Activated T-helper 1 cell treated with Interleukin-2 at 50 U/mL for 16 hours (primary cell): ENCODE results near the gene GALC.

Source experiments
- DNase-seq: peaks from one replicate; pipeline ENCODE4 v3.0.0-alpha.2; 2020; ENCODE audit warnings: low read depth

The GALC gene

DNA sequence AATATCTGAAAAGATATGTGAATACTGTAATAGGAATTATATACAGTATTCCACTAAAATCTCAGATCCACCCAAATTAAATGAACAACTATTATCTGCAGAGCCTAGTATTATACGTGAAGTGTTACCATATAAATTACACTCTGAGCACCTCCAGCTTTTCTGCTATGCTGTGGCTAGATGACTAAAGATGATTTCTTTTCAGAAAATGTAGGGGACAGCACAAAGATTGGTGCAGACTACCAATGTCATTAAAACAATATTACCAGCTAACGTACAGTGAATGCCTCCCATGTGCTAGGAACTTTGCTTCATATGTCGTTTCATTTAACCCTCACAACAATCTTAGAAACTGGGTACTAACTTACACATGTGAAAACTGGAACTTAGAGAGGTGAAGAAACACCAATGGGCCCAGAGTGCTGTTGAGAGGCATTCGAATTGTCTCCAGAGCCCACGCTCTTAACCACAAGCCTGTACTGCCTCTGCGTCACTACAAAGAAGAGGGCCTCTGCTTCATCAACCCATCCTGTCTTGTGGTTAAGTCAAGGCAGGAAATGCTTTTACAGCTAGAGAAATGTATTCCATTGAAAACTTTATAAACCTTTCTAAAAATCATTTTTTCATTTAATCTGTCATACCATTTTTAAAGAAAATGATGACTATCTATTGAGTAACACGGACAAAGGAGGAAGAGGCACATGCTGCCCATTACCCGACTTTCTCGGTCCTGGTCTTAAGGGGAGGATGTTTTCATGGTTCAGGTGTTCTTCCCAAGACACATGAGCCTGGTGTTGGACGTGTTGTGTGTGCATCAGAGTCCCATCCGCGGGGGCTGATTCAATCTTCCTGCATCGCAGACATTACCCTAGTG is 13.2 kb upstream of the GALC start:
- peak; percentile 41 for DNase-seq

DNA sequence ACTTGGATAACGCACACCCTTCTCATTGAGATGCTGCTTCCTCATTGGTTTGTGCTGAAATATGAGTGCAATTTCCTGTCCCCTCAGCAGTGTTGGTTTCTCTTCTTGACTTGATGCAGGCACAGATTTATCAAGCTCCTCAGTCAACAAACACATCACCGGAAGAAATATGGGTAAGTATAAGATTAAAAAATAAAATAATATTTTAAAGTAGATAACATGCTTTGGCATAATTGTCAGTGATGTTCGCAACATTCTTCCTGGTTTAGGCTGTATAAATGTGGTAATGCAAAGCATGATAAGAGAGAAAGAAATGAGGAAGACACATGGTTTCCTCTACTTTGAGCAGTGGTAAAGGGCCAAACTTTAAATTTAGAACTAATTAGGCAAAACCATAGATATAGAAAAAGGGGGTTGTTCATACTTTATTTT is 12.1 kb upstream of the GALC start, which contains the start of gene GPR65:
Gene GPR65 (plus strand): TSS at position 86 of the 432 bp plus-strand sequence. CDS start 5,713 bp downstream, outside the sequence.
- peak; percentile 12 for DNase-seq

DNA sequence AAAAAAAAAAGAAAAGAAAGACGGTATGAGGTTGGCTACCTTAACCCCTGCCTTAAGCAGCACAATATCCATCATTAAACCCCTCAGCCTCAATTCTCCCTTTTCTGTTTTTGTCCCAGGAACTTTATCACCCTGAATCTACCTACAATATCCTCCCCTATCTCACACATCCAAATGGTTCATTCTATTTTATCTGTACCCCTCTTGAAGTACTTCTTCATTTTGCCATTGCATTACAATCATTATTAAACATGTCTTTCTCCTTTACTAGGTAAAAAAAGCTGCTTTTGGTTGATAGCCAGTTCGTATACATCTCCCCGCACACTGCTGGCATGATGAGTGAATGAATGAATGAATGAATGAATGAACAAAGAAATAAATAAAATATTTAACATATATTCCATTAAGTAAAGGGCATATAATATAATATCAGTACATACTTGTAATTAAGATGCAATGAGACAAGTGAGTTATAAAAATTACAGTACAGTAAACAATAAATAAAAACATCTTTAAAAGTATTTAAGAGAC is 11.6 kb upstream of the GALC start:
- DNase-seq = no peak

DNA sequence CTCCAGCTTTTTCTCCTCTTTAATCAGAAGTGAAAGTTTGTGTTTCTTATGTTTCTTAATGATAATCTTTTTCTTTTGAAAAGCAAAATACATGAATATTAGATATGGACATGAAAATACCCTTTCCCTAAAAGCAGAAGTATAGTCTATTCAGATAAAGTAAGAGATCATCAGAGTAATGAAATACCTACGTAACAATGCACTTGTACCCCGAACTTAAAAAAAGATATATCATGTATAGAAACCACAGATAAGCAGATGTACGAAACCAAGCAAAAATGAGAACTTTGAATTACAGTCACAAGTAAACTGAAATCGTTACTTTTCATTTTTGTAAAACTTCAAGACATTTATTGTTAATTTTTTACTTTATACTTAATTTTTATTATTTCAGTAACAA is 10.4 kb upstream of the GALC start:
- no peak for DNase-seq

DNA sequence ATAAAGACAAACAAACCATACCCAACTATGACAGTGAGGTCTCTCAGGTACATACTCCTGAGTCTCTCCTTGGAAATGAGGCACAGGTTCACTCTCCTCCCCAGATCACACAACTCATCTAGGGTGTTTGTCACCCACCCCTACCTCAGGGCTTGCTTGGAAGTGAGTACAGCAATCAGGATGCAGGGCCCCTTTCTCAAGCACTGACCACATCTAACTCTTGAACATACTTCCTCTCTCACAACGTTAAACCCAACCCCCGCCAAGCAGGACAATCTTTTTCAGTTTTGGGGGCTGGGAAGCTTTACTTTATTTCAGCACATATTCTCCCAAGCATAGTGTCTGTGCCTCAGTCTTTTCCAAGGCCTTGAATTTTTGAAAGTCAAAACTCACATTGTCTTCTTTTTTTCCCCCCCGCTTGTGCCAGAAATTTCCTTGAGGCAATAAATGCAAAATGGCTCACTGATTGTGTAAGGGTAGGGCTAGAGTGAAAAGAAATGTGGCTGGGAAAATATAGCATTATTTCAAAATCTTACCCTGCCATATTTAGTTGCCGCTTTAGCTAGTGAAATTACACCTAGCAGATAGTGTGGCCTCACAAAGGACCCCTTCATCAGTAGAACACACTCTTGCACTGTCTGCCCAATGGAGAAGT is 9.6 kb upstream of the GALC start:
- DNase-seq = no peak

DNA sequence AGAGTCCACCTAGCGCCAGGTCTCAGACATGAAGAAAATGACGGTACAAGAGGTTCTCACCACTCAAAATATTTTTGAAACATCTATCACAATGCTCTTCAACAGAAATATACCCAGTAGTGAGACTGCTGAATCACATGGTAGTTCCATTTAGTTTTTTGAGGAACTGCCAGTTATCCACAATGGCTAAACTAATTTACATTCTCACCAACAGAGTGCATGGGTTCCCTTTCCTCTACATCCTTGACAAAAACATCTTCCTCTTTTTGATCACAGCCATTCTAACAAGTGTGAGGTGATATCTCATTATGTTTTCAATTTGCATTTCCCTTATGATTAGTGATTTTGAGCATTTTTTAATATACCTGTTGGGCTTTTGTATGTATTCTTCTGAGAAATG is 6.3 kb upstream of the GALC start:
- no peak for DNase-seq

DNA sequence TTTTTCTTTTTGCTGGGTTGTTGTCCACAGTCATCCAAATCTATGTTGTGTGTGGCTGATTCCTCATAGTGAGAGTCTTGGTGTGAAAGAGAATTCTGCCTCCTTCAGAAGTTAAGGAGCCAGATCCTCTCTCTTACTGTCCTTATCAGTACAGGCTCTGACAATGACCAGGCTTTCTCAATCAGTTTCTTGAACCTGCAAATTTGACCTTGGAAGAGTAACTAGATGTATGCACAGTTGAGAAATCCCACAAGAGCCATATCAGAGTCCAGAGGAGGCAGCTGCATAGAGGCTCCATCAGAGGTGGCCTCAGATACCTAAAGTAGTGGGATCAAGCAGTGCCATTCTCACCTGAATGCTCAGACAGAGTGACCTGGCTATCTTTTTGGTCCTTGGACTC is 5.5 kb upstream of the GALC start:
- DNase-seq = no peak

DNA sequence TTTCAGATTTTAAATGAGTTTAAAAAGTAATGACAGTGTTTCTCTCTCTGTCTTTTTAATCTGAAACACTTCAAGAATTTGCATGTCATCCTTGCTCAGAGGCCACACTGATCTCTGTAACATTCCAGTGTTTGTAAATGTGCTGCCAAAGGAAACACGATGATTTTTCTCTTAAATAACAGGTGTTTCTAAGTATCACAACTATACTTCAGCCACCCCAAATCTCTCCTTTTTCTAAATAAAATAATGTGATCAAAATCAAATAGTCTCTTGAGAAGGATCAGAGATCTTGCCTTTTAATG is 3.3 kb upstream of the GALC start:
- no peak for DNase-seq

DNA sequence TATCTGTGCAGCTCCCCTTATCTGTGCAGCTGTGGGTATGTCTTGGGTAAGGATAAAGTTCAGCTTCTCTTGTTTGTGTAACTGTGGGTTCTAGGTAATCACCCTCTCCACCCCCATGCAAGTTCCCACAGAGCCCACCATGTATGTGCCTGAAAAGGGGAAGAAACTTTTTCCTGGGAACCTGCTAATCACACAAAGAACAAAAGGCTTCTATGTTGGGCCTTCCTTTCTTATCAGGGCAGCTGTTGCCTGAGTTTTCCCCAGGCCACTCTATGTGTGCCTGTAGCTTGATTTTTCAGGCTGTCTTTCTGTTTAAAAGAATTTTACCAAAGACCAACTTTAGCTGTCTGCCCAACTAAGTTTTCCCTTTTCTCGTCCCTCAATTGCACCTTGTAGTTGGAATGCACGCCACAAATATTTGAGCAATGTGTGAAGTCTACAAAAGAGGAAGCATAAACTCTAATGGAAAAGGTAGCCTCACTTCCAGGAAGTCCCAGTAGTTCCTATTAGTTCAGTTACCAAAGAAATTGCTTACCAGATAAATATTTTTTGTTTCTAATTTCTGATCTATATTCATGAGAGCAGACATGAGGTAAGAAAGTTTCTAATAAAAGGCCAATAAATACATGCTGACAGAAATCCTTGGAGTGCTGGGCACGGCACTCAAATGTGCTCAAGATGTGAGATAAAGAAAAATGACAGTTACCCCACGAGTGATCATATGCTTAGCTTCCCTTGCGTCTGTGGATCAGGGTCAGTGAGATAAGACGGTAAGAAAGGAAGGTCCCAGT is 2.7 kb upstream of the GALC start:
- DNase-seq = no peak

DNA sequence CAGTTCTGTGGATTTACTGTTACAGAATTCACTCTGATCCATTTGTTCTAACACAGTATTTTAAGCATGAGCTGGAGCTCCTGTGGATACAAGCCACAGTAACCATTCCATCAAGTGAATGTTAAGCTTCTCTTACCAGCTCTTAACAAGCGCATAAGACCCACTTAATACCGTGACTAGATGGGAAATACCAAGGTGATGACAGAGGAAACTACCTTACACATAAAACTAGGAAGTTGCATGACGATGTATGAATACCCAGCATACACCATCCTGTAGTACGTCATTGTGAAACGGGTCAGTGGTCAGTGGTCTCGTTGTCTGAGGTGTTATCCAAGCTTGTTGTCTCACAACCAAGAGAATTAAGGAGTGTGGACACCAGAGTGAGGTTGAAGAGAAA is 2.0 kb upstream of the GALC start:
- DNase-seq = no peak

DNA sequence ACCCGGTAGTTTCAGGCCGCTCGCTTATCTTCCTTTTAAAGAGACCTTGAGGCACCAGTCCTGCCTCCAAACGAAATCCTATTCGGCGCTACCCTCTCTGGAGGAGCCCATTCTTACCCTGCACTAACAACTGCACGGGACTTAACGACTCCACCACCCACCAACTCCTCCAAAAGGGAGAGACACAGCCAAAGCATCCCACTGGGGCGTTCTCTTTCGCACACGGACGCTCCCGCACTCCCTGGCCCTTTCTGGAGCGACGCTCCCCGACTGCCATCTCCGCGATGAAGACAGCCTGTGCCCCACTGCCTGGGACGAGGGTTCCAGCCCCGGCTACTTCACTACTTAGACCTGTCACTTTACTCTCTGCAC is 650 bp downstream of the GALC start:
- no peak for DNase-seq

DNA sequence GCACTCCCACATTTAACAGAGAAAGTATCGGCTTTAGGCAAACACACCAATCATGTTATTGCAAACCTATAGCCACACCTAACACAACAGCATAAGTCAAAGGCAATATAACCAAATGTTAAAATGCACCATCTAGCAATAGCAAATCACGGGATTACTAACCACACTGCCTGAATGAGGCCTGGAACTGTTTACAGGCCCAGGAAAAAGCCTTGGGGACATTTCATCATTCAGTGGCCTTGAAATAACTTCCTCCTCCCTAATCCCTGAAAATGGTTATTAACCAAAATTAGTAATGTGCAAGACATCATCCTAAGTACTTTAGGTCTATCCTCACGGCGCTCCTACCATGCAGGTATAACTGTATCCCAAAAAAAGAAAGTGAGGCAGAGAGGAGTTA is 2.3 kb downstream of the GALC start:
- DNase-seq = no peak

DNA sequence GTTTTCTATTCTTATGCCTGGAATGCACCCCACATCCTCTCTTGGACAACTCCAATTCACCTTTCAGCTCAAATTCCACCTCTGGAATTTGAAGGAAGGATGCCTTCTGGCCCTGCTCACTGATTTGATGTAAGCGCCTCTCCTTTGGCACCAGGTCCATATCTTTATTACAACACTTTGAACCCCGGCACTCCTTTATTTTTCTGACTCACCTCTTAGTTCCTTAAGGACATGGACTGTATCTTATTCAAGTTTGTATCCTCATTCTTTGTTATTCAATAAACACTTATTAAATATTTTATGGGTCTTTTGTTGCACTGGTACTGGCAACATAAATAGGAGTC is 3.1 kb downstream of the GALC start:
- no peak for DNase-seq

DNA sequence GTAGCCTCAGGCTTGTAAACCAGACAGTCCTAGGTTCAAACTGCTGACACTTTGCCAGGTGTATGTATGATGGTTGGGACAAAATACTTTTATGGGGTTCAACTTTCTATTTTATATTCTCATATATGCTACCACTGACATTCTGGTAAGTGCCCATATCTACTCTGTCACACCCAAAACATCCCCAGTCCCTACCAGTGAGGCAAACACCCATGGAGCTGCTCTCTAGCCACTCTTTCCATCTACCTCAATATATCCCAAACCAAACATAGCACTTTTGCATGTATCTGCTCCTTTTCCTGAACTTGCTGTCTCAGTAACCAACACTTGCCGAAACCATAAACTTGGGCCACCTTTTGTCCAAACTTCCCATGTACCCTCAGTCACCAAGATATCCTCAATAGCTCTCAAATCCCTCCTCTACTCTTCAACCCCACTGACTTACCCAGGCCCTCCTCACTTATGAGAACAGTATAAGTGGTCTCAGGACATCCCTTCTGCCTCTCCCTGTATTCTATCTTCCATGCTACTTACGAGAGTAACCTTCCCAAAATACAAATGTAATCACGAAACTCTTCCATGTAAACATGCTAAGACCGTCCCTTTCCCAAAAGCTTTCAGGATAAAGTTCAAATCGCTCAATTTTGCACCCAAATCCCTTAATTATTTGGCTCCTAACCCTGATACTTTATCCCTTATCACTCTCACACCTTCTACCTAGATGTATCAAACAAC is 3.6 kb downstream of the GALC start:
- DNase-seq = no peak

DNA sequence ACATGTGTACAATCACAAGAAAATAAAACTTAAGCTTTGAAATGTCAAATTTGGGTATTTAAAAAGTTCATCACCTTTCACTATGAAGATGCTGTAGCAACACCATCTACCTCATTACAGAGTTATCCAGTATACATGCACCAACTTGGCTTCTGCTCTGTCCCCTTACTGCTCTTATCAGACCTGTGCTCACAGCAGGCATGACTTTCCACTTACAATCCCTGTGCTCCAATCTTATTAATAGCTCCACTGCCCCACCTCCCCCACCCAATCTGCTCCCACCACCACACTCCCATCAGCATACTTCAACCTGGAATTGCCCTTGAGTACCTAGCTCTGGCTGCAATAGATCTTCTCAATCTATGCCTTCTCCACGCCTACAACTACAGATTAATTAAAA is 13.3 kb downstream of the GALC start:
- DNase-seq = no peak

DNA sequence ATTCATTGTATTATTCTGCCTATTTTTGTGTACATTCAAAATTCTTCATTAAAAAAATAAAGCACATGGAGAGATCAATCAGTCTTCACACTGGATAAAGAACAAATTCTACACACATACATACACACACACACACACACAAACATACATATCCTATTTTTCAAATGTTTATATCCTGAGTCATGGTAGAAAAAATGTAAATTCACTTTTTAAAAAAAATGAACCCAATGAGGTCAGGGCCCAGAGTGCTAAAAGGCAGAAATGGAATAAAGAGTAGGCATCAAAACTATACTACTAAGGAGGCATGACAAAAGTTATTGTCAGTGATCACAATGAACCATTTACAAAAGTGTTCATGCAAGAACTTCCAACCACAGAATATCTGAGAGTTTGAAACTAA is 17.3 kb downstream of the GALC start:
- no peak for DNase-seq

DNA sequence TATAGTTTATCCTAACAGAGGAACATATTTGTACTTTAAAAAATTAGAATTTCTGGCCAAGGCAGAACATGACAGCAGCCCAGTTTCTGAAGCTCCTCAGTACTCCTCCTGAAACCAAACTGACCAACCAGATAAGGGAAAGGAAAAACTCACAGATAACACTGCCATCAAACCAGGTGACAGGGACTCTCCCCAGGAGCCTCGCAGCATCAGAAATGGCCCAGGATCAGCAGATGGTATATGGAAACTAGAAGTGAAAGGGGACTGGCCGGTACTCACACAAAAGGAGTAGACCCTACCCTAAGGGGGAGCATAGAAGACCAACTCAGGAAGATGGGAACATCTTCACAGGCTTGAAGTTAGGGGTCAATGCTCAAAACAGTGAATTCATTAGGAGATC is 22.0 kb downstream of the GALC start:
- no peak for DNase-seq

DNA sequence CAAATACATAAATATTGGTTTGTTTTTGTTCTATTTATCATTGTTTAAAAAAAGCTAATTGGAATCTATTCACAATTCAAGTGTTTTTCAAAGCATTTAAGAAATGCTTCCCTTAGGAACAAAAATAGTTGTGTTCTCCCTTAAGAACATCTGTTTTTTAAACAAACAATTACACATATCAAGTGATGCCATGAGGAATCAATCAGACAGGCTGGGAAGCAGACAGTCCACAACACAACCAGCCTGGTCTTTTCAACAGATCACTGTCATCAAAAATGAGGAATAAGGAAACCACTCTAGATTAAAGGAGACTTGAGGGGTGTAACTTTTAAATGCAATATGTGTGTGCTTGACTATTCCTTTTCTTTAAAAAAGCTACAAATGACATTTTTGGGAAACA is 25.5 kb downstream of the GALC start:
- DNase-seq = no peak

DNA sequence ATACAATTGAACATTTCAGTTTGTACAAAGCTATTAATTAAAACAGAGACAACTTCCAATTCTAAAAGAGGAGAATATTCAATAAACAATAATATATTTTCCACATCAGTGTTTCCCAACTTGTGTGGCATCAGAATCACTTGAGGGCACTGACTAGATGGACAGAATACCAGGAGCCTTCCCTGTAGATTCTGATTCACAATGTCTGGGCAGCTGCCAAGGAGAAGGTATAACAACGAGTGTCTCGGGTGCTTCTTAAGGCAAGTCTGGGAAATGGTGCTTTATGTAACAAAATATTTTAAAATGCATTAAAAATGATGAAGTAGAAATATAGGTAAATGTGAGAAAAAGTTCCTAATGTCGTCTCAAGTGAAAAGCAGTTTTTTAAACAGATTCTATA is 26.2 kb downstream of the GALC start:
- no peak for DNase-seq

DNA sequence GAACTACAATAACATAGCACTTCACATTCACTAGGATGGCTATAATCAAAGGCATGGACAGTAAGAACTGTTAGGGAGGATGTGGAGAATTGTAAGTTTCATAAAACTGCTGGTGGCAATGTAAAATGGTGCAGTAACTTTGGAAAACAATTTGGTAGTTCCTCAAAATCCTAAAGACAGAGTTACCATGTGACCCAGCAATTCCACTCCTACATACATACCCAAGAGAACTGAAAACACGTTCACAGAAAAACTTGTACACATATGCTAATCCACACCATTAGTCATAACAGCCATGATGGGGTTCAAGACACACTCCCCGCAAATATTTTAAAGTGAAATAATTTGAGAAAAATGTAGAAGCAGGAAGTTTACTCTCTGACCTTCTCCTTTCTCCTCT is 31.7 kb downstream of the GALC start:
- DNase-seq = no peak

DNA sequence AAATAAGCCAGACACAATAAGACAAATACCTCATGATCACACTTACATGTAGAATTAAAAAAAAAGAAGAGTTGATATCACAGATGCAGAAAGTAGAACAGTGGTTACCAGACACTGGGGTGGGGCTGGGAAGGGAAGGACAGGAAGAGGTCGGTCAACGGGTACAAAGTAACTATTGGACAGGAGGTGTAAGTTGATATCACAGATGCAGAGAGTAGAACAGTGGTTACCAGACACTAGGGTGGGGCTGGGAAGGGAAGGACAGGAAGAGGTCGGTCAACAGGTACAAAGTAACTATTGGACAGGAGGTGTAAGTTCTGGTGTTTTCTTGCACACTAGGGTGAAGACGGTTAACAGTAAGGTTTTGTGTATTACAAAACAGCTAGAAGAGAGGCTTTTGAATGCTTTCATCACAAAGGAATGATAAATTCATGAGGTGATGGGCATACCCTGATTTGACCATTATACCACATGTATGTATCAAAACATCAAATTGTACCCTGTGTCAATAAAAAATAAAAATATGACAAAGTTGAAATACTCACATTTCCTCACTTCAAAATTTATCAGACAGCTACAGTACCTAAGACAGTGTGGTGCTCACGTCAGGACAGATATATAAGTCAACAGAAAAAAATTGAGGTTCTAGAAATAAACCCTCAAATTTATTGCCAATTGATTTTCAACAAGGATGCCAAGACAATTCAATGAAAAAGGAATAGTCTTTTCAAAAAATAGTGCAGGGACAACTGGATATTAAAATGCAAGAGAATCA is 32.8 kb downstream of the GALC start:
- DNase-seq = no peak
